GM19397 (cell line): ENCODE measurements around the gene PCBP3.
"Not testable (repeated sequence)": the region's sequence is repeated elsewhere in the genome, so short reads cannot be mapped to it uniquely, and the experiment has no call there.

Experiments
- ATAC-seq: cut with Tn5 transposase; IDR thresholded peaks from one replicate; pipeline ENCODE4 v1.9.1; 2021; ENCODE audit warnings: mild to moderate bottlenecking, moderate library complexity; ENCODE audit not compliant: unreplicated experiment

Gene PCBP3

DNA sequence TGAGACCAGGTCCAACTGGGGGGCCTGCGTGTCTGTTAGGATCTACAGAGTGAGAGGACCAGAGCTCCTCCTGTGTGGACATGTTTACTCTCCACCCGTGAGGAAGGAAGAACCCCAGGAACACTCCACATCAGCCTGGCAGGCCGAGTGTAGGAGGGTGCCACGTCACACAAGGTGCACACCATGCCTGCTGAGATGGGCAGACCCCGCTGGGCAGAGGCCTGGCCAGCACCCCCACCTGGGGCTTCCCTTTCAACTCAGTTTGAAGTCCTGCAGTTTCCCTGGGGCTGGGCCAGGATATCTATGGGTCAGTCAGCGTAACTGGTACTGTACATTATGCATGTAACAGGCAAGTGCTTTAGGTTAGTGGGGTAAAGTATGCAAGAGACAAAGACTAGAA lies 30.1 kb upstream of the PCBP3 start:
- no peak for ATAC-seq

- ATAC-seq: no peak
These were observed 29.6 kb upstream of the PCBP3 start for GRCh38 chr21:45613881-45614280.

DNA sequence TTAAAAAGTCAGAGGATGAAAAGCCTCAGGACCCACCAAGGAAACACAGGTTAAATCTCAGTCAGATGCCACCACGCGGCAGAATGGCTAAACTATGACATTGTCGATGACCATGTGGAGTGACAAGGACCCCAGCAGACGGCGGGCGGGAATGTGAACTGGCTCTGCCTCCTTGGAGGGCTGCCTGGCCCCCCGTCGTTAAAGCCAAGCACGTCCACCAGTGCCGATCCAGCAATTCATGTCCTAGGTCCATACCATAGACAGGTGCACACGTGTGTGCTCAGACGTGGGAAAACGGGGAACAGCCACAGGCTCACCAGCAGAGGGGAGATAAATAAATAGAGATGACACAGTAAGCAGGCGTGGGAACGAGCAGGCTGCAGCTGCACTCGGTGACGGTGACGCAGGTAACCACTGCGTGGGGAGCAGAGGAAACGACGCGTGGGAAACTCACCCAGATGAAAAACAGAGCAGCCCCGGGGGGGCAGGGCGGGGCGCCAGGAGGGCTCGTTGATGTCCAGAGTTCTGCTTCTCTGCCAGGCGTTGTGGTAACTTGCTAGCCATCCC lies 28.3 kb upstream of the PCBP3 start:
- ATAC-seq: no peak

DNA sequence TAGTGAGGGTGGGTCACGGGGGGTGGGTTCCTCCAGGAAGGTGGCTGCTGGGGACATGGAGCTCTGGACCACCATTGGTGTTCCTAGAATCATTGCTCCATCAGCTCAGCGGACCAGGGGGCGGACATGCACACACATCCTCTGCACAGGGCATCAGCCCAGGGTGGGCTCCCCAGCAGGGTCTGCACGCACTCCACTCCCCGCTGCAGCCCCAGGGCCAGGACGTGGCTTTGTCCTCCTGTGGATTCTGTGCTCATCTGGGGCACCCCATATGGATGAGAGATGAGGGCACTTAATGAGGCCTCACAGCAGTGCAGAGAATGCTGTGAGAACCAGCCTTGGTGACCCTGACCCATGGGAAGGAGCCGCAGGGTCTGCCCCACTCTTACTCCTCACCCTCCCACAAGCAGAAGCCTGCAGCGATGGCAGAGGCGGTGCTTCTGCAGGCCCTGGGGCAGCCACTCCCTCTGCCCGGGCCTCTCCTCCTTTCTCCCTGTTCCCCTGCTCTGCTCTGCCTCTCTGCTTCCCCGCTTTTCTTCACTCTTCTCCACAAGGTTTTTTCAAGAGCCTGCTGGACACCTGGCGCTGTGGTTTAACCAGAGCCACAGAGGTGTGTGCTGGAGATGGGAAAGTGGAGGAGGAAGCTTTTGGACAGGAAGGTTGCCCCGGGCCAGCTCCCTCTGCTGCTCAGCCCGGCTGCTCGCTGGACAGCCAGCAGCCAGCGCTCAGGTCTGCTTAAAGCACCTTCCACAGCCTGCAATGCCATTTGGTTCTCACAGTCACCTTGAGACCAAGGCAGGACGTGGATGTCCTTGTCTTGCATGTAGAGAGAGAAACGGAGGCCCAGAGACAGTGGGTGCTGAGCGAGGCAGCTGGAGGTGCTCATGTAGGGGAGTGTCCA lies 26.3 kb upstream of the PCBP3 start:
- no peak for ATAC-seq

GRCh38 chr21:45618287-45618686 lies 25.2 kb upstream of the PCBP3 start:
- no peak for ATAC-seq

DNA sequence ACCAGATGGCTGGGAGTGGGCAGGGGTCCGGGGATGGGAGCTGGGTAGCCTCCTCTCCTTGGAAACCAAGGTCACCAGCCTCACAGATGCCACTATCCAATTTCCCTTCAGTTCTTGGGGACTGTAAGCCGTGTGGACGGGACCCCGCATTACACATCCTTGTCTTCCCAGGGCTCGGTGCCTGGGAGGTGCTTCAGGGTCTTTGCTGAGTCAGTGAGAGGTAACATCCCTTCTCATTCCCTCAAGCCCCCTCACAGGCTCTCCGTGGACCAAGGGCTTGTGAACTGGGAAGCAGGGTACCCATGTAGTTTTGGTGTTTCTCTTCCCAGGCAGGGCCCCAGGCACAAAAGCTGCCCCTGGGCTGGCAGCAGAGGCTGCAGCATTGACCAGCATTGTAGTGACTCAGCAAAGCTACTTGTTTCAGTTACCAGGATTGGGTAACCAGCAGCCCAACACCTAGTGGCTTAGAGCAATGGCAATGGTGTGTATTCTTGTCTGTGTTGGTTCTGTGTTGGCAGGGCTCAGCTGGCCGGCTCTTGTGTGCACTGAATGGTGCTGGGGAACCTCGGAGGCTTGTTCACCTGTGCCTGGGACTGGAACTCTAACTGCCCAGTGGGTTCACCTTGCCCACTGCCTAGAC lies 24.6 kb upstream of the PCBP3 start:
- ATAC-seq: no peak

GRCh38 chr21:45620201-45620923 lies 23.2 kb upstream of the PCBP3 start:
- no peak for ATAC-seq

DNA sequence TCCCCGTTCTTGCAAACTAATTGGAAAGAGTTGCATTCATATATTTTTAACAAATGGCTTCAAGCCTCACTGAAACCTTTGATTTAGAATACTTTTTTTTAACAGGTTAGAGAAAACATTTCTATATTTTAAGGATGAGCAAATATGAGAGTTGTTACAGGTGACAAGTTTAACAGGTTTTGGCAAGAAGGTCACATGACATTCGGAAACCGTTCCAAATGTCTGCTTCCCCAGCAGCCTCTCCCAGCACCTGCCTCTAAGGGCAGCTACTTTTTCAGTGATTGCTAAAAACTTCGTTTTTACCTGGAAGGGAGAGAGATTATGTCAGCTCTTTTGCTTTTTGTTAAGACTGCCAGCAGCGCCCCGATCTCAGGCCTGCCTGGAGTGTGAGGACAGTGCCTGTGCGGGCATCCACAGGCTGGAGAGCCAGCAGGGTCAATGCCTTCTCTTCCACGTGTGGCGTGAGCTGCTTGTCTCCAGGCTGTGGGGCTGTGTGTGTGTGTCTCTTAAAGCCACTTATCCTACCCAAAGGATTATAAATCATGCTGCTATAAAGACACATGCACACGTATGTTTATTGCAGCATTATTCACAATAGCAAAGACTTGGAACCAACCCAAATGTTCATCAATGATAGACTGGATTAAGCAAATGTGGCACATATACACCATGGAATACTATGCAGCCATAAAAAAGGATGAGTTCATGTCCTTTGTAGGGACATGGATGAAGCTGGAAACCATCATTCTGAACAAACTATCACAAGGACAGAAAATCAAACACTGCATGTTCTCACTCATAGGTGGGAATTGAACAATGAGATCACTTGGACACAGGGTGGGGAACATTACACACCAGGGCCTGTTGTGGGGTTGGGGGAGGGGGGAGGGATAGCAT lies 21.8 kb upstream of the PCBP3 start:
- not testable (repeated sequence) for ATAC-seq

DNA sequence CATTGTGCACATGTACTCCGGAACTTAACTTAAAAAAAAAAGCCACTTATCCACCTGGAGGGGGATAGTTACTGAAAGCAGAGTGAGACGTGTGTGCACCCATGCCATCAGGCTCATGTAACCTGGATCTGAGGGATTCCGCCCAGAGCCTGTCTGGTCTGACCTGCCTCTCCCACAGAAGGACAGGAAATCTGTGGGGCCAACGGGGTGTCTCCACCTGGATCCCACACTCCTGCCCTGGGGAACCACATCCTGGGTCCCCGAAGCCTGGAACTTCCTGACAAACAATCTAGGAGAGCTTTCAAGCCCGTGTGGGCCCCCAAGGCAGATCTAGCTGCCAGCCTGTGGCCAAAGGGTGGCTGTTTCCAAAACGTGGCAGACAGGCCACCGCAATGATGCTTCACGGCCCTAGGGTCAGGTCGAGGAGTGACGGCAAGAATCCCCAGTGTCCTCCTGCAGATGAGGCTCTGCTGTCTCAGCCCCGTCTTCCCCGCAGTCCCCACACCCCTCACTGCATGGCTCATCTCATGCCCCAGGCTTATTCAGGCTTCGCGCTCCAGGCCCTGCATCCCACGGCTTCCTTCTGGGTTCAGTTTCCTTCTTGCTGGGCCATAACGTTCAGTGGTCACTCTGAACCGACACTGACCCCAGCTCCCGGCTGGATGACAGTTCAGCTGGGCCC lies 21.0 kb upstream of the PCBP3 start:
- ATAC-seq: no peak

GRCh38 chr21:45623436-45623835 lies 20.1 kb upstream of the PCBP3 start:
- ATAC-seq: no peak

DNA sequence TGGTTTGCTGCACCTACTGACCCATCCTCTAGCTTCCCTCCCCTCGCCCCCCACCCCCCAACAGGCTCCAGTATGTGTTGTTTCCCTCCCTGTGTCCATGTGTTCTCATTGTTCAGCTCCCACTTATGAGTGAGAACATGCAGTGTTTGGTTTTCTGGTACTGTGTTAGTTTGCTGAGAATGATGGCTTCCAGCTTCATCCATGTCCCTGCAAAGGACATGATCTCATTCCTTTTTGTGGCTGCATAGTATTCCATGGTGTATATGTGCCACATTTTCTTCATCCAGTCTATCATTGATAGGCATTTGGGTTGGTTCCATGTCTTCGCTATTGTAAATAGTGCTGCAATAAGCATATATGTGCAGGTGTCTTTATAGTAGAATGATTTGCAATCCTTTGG lies 17.4 kb upstream of the PCBP3 start:
- ATAC-seq: not testable (repeated sequence)

DNA sequence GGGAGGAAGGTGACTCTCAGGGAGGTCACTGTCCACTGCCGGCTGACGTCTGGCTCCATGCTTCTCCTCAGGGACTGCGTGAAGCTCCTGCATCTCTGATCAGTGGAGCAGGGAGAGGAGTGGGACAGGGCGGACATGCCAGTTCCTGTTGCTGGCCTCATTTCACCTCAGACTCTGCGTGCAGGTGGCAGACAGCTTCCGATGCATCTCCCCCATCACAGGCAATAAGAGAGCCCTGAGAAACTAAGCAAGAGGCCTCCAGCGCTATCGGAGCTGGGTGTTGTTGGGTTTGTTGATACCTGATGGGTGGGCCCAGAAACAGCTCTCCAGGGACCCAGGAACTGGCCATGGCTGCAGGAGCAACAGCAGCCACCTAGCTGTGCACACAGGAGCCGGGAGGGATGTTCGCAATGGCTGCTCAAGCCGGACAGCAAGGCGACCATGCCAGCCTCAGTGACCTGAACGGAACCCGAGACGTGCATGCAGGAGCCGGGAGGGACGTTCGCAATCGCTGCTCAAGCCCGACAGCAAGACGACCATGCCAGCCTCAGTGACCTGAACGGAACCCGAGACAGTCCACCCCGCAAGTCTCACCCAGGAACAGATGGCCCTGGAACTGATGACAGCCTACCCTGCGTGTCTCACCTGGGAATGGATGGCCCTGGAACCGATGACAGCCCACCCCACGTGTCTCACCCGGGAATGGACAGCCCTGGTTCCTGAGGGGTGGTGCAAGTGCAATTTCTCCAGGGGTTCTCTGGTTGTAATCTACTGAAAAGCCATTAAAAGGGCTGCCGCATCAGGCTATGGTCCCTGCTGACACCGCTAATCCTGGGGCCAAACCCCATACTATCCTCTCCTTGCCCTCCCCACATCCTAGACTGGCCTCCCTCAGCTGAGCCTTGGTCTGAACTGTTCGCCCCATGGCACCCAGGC lies 14.2 kb upstream of the PCBP3 start:
- ATAC-seq: no peak

- no peak for ATAC-seq
These were observed 13.3 kb upstream of the PCBP3 start for GRCh38 chr21:45630066-45630694.

- no peak for ATAC-seq
These were observed 12.6 kb upstream of the PCBP3 start for GRCh38 chr21:45630876-45631275.

- ATAC-seq: no peak
These were observed 12.0 kb upstream of the PCBP3 start for GRCh38 chr21:45631540-45631939.

DNA sequence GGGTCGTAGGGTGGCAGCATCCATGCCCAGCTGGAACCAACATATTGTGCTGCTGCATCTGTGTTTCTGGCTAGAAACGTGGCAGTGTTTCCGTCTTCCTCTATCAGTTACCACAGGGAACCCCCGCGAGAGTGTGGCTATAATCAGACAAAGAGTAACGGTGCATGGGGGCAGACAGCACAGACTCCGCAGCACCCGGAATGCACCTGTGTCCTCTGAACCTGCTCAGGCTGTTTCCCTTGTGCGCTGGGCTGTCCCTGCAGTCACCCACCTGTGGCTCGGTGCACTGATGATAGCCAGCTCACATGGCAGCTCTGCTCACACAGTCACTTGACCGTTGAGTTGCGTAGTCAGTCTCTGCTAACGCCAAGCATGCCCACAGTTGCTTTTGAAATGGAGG lies 11.4 kb upstream of the PCBP3 start:
- ATAC-seq: no peak

DNA sequence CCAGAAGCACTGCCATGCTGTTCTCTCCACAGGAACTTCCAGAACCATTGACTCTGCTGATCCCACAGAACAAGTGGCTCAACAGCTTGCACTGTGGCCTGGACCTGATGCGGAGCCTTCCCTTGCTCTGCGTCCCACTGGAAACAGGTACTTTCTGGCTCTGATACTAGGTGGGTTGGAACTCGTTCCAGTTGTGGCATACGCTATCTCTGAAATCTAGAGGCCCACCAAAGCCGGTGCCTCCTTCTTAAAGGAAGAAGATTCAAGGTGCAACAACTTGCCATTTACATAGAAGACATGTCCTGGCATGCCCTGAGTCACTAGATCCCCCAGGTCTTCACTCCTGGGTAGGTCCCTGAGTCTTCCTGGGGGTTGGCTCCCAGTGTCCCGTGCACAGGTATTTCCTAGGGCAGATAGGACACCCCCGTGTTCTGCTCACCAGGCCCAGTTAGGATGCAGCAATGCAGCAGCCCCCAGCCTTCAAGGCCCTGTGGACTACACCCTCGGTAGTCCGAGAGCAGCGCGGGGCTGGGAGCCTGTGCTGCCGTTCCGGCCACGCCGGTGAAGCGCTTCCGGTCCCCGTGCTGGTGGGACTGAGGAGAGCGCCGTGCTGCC lies 10.8 kb upstream of the PCBP3 start:
- ATAC-seq: no peak
